Uterus (tissue), 2 donors: ENCODE measurements around the gene SLC4A11.

Experiments used
- CTCF ChIP-seq, 4 experiments: fragments of 200-600 bp in 2 of 4; fragments of 450-650 bp in 2 of 4; sonication (generic) in 2 of 4; IDR thresholded peaks; one replicate each; pipeline ENCODE4 v1.5.1; 2016 to 2019; ENCODE audit warnings: antibody characterized with exemption in 4 of 4, mild to moderate bottlenecking in 2 of 4, moderate library complexity in 1 of 4
- POLR2A ChIP-seq, 2 donors: fragments of 450-650 bp; IDR thresholded peaks; one replicate each; pipeline ENCODE4 v1.6.1; 2016; ENCODE audit warnings: antibody characterized with exemption in 2 of 2, mild to moderate bottlenecking in 1 of 2, moderate library complexity in 1 of 2

- TF ChIP-seq CTCF (IDR thresholded peaks at IDR 0.05) (no peak), POLR2A (IDR thresholded peaks at IDR 0.05) (no peak)
Measured at GRCh38 chr20:3239867-3240775, 1.1 kb upstream of the SLC4A11 start.
